ENCODE measurements around the gene NRXN3. TPM values are rescaled to one million over a fixed set of nuclear protein-coding genes. Genes with fewer than 3 reads are reported as not detected.
A peak's percentile ranks its signal among the peaks of the same experiment; 100 is the strongest.

NRXN3 gene
- polyA plus RNA-seq, 1 experiment: 7.0 TPM

DNA sequence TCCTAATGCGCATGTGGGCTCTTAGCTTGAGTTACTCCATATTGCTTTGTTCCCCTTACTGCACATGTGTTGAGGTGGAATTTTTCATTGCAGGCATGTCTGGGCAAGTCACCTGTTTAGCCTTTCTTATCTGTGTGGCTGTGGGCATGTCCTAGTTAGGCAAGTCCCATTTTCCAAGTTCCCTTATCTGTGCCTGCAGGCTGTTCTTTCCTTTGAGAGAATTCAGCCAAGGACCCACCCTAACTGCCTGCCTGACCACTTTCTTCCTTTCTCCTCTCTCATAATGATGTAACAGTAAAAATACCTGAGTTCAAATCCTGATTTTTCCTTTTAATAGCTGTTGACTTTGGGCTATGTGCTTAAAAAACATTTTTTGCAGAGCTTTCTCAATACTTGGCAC lies 870.6 kb downstream of the NRXN3 start:
- H3K27me3 ChIP-seq (ENCODE audit: control insufficient read depth, insufficient read depth, low read length): no peaks in the 10 kb centered on the region
- TF ChIP-seq, protein P1, sequence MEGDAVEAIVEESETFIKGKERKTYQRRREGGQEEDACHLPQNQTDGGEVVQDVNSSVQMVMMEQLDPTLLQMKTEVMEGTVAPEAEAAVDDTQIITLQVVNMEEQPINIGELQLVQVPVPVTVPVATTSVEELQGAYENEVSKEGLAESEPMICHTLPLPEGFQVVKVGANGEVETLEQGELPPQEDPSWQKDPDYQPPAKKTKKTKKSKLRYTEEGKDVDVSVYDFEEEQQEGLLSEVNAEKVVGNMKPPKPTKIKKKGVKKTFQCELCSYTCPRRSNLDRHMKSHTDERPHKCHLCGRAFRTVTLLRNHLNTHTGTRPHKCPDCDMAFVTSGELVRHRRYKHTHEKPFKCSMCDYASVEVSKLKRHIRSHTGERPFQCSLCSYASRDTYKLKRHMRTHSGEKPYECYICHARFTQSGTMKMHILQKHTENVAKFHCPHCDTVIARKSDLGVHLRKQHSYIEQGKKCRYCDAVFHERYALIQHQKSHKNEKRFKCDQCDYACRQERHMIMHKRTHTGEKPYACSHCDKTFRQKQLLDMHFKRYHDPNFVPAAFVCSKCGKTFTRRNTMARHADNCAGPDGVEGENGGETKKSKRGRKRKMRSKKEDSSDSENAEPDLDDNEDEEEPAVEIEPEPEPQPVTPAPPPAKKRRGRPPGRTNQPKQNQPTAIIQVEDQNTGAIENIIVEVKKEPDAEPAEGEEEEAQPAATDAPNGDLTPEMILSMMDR (IDR thresholded peaks at IDR 0.05; ENCODE audit: insufficient read depth, low read depth, low read length): no peak
- POLR2A ChIA-PET: no interaction called here
- CTCF ChIA-PET: no interaction called here
- DNase-seq (ENCODE audit: low read depth): no peak
- H3K36me3 ChIP-seq (ENCODE audit: control insufficient read depth, insufficient read depth, low read length): no peaks in the 10 kb centered on the region
- H3K4me3 ChIP-seq (ENCODE audit: low read depth, low read length): no peak overlapping the region

DNA sequence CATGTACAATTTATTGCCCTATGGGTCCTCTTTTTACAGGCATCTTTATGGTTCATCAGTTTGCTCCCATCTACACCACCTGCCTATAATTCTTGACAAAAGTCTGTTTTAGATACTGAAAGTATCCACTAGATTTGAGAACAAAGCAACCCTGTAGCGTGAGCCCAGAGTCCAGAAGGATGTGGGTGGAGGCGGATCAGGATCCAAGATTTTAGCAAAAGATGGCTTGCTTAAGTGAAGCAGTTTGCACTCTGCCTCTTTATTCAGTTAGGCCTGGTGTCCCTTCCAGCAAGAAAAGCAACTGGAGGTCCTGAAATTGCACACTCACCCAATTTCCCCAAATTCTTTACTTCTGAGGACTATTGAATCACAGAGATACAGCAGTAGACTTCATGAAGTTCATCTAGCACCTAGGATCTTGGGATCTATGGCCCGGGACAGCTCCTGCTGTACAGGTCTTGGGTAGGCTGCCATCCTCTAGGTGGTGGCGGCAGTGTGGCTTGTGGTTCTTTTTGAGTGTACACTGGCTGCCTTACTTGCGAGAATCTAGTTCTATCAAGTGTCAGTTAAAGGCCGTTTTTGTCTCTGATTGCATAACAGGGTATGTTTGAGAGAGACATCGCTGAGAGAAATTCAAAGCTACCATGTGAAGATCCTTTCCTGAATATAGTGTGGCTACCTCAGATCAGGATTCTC lies 873.2 kb downstream of the NRXN3 start:
- Histone ChIP-seq H3K4me3 (ENCODE audit: low read depth, low read length) (no peak overlapping the region), H3K27me3 (ENCODE audit: control insufficient read depth, insufficient read depth, low read length) (no peaks in the 10 kb centered on the region), H3K36me3 (ENCODE audit: control insufficient read depth, insufficient read depth, low read length) (no peaks in the 10 kb centered on the region)
- ChIA-PET POLR2A (no interaction called here), CTCF (no interaction called here)
- DNase-seq (ENCODE audit: low read depth): no peak
- TF ChIP-seq, protein P1 (IDR thresholded peaks at IDR 0.05; ENCODE audit: insufficient read depth, low read depth, low read length): no peak

DNA sequence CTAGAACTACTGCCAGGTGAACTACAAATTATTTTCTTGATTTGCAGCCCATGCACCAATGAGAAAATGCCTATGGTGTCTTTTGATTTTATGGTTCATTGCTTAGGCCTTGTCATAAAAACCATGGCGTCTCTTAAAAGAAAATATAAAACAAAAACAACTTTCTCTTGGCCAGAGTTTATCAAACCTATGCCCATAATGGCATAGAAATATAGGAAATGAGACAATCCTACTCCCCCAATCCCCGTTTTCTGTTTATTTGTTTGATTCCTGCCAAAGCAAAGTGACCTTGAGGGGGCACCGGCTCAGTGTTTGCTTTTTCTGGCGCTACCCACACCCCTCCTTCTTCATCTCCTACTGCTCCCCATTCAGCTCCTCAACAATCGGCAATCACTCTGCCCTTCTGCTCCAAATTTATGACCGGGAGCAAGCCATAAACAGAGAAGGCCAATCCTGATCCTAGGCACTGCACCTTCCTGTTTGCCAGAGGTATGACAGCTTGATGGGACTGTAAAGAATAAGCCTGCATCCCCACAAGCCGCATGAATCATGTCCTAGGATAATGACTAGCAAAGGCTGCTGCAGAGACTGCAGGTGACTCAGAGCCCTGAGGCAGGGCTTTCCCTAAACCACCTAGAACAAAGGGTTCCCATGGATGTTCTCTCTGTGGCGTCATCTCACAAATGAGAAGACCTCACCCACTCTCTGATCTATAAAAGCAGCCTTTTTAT lies 874.9 kb downstream of the NRXN3 start:
- POLR2A ChIA-PET: no interaction called here
- Histone ChIP-seq H3K4me3 (ENCODE audit: low read depth, low read length) (no peak overlapping the region), H3K27me3 (ENCODE audit: control insufficient read depth, insufficient read depth, low read length) (no peaks in the 10 kb centered on the region), H3K36me3 (ENCODE audit: control insufficient read depth, insufficient read depth, low read length) (no peaks in the 10 kb centered on the region)
- CTCF ChIA-PET: interaction anchor here (1.2 kb wide), 1 partner anchor 1386 kb away, joined by 4 read pairs; no protein-coding TSS in a partner anchor
- TF ChIP-seq, protein P1 (IDR thresholded peaks at IDR 0.05; ENCODE audit: insufficient read depth, low read depth, low read length): no peak
- DNase-seq (ENCODE audit: low read depth): peak; percentile 62

DNA sequence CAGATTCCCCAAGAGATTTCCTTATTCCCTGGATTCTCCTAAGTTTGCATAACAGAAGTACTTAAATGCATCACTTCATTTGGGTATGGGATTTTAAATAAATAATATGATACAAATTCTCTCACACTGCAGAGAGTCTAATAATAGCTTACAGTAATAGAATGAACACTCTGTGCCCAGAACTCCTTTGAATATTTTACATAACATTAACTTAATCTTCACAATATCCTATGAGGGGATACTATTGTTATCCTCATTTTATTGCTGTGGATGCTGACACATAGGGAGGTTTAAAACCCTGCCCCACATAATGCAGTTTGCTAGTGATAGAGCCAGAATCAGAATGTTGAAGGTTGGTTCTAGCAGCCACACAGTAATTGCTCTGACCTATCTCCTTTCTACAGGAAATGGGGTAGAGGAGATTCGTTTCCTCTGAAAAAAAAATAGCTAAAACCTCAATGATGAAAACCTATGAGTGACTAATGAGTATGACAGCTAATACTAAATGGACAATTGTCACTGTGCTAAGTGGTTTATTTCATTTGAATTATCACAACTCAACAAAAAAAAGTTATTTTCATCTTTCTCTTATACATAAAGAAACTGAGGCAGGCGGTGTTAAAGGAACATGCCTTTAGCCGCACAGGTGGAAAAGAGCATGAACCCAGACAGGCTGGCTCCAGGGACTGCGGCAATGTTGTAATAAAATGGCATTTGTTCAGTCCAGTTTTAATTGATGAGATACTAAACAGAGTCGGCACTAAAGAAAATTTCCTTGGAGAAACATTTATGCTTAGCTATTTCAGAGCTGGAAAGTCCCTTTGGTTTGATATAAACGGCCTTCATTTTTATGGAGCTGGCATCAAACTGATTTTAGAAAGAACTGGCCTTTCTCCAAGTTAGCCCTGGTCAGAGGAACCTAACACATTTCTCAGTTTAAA lies 880.9 kb downstream of the NRXN3 start:
- DNase-seq (ENCODE audit: low read depth): no peak
- POLR2A ChIA-PET: no interaction called here
- CTCF ChIA-PET: no interaction called here

More for the DNA sequence above, 880.9 kb downstream of the NRXN3 start:
- H3K36me3 ChIP-seq (ENCODE audit: control insufficient read depth, insufficient read depth, low read length): no peaks in the 10 kb centered on the region
- H3K4me3 ChIP-seq (ENCODE audit: low read depth, low read length): no peak overlapping the region
- TF ChIP-seq, protein P1 (IDR thresholded peaks at IDR 0.05; ENCODE audit: insufficient read depth, low read depth, low read length): no peak
- H3K27me3 ChIP-seq (ENCODE audit: control insufficient read depth, insufficient read depth, low read length): peaks cover 2% of the 10 kb centered on the region; the same call in 1 of the 2 replicates

All from BJ (cell line).